Measurements from ENCODE around the gene TXNDC17. TPM values are rescaled to one million over a fixed set of nuclear protein-coding genes. Genes with fewer than 3 reads are reported as not detected.

The TXNDC17 gene
- total and polyA plus RNA-seq, 4 donors = 33.1 to 255 (median 132) TPM

- H3K9me3 ChIP-seq (ENCODE audit: control insufficient read depth in 4 of 4, insufficient read depth in 3 of 4, low read length in 3 of 4) = no peaks in the 10 kb centered on the region
- TF ChIP-seq, protein P1, sequence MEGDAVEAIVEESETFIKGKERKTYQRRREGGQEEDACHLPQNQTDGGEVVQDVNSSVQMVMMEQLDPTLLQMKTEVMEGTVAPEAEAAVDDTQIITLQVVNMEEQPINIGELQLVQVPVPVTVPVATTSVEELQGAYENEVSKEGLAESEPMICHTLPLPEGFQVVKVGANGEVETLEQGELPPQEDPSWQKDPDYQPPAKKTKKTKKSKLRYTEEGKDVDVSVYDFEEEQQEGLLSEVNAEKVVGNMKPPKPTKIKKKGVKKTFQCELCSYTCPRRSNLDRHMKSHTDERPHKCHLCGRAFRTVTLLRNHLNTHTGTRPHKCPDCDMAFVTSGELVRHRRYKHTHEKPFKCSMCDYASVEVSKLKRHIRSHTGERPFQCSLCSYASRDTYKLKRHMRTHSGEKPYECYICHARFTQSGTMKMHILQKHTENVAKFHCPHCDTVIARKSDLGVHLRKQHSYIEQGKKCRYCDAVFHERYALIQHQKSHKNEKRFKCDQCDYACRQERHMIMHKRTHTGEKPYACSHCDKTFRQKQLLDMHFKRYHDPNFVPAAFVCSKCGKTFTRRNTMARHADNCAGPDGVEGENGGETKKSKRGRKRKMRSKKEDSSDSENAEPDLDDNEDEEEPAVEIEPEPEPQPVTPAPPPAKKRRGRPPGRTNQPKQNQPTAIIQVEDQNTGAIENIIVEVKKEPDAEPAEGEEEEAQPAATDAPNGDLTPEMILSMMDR (IDR thresholded peaks at IDR 0.05; ENCODE audit: control extremely low read depth, extremely low read depth) = no peak
- 96 to 98% methylated on average over 5 of the region's 5 CpGs for WGBS, 2 donors
- no peaks in the 10 kb centered on the region for H3K4me1 ChIP-seq (ENCODE audit: control insufficient read depth in 5 of 5, insufficient read depth in 5 of 5, low read length in 5 of 5)
- H3K4me3 ChIP-seq = no peak overlapping the region
- no peak for DNase-seq
- no peak overlapping the region for H3K27ac ChIP-seq (ENCODE audit: low read depth in 1 of 2, low read length in 1 of 2)
- no peak for ATAC-seq (ENCODE audit: insufficient read depth, low FRiP score)
- H3K9ac ChIP-seq (ENCODE audit: insufficient read depth in 1 of 2, low read length in 2 of 2) = no peak overlapping the region
- H3K27me3 ChIP-seq (ENCODE audit: control insufficient read depth in 3 of 3, insufficient read depth in 3 of 3, low read length in 2 of 3) = no peaks in the 10 kb centered on the region
- peaks cover 15 to 60% (median 44%) of the 10 kb centered on the region in 4 donors for H3K36me3 ChIP-seq (ENCODE audit: control insufficient read depth in 4 of 4, insufficient read depth in 4 of 4, low read length in 4 of 4)
Measured at GRCh38 chr17:6610011-6610410, 30.8 kb upstream of the TXNDC17 start.

- Histone ChIP-seq H3K27me3 (ENCODE audit: control insufficient read depth in 3 of 3, insufficient read depth in 3 of 3, low read length in 2 of 3) (no peaks in the 10 kb centered on the region), H3K4me3 (no peak overlapping the region), H3K27ac (ENCODE audit: low read depth in 1 of 2, low read length in 1 of 2) (no peak overlapping the region), H3K36me3 (ENCODE audit: control insufficient read depth in 4 of 4, insufficient read depth in 4 of 4, low read length in 4 of 4) (peaks cover 18 to 52% (median 40%) of the 10 kb centered on the region in 4 donors), H3K4me1 (ENCODE audit: control insufficient read depth in 5 of 5, insufficient read depth in 5 of 5, low read length in 5 of 5) (no peaks in the 10 kb centered on the region), H3K9ac (ENCODE audit: insufficient read depth in 1 of 2, low read length in 2 of 2) (no peak overlapping the region), H3K9me3 (ENCODE audit: control insufficient read depth in 4 of 4, insufficient read depth in 3 of 4, low read length in 3 of 4) (no peaks in the 10 kb centered on the region)
- WGBS, 2 donors = 96 to 98% methylated on average over 4 of the region's 4 CpGs
- no peak for DNase-seq
- no peak for ATAC-seq (ENCODE audit: insufficient read depth, low FRiP score)
- TF ChIP-seq, protein P1 (IDR thresholded peaks at IDR 0.05; ENCODE audit: control extremely low read depth, extremely low read depth) = no peak
Measured at GRCh38 chr17:6611231-6611630, 29.6 kb upstream of the TXNDC17 start.

GRCh38 chr17:6623941-6624340 lies 16.9 kb upstream of the TXNDC17 start:
- no peak for ATAC-seq (ENCODE audit: insufficient read depth, low FRiP score)
- TF ChIP-seq, protein P1 (IDR thresholded peaks at IDR 0.05; ENCODE audit: control extremely low read depth, extremely low read depth) = no peak
- Histone ChIP-seq H3K4me1 (ENCODE audit: control insufficient read depth in 5 of 5, insufficient read depth in 5 of 5, low read length in 5 of 5) (no peaks in the 10 kb centered on the region), H3K9ac (ENCODE audit: insufficient read depth in 1 of 2, low read length in 2 of 2) (no peak overlapping the region), H3K27ac (ENCODE audit: low read depth in 1 of 2, low read length in 1 of 2) (no peak overlapping the region), H3K36me3 (ENCODE audit: control insufficient read depth in 4 of 4, insufficient read depth in 4 of 4, low read length in 4 of 4) (peaks cover 14 to 46% (median 20%) of the 10 kb centered on the region in 4 donors), H3K4me3 (no peak overlapping the region), H3K27me3 (ENCODE audit: control insufficient read depth in 3 of 3, insufficient read depth in 3 of 3, low read length in 2 of 3) (no peaks in the 10 kb centered on the region), H3K9me3 (ENCODE audit: control insufficient read depth in 4 of 4, insufficient read depth in 3 of 4, low read length in 3 of 4) (no peaks in the 10 kb centered on the region)
- WGBS, 2 donors = 97% methylated on average over 3 of the region's 3 CpGs
- no peak for DNase-seq

DNA sequence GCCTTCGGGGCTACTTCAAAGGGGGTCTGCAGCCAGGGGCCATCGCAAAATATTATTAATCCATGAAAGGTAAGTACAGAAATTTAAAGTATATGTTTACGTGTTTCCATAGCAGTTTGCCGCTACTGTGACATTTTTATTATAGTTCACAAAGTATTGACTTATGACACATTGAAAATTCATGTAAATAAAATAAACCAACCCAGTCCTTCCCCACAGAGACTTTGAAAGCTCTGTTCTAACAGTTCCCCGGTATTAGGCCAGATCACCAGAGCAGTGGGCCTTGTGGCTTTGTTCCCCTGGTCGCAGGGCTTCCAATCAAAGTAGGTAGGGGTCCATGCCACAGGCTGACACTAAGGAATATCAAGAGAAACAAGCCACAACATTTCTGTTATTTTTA lies 14.2 kb upstream of the TXNDC17 start:
- TF ChIP-seq, protein P1 (IDR thresholded peaks at IDR 0.05; ENCODE audit: control extremely low read depth, extremely low read depth) = no peak
- Histone ChIP-seq H3K27me3 (ENCODE audit: control insufficient read depth in 3 of 3, insufficient read depth in 3 of 3, low read length in 2 of 3) (no peaks in the 10 kb centered on the region), H3K9me3 (ENCODE audit: control insufficient read depth in 4 of 4, insufficient read depth in 3 of 4, low read length in 3 of 4) (no peaks in the 10 kb centered on the region), H3K36me3 (ENCODE audit: control insufficient read depth in 4 of 4, insufficient read depth in 4 of 4, low read length in 4 of 4) (peaks cover 9 to 47% (median 19%) of the 10 kb centered on the region in 4 donors), H3K4me3 (no peak overlapping the region), H3K4me1 (ENCODE audit: control insufficient read depth in 5 of 5, insufficient read depth in 5 of 5, low read length in 5 of 5) (no peaks in the 10 kb centered on the region), H3K9ac (ENCODE audit: insufficient read depth in 1 of 2, low read length in 2 of 2) (no peak overlapping the region), H3K27ac (ENCODE audit: low read depth in 1 of 2, low read length in 1 of 2) (no peak overlapping the region)
- 91 to 97% methylated on average over 6 of the region's 6 CpGs for WGBS, 2 donors
- no peak for DNase-seq
- no peak for ATAC-seq (ENCODE audit: insufficient read depth, low FRiP score)
